A673 (cell line): ENCODE results near the gene IFNA1. TPM values are rescaled to one million over a fixed set of nuclear protein-coding genes. Genes with fewer than 3 reads are reported as not detected.

Source experiments
- BruUV-seq: library from RNA; stranded (reverse); fragments of 400-500 nt; replicated peaks from 2 replicates; lab custom pipeline; 2021; lab: Mats Ljungman, UMichigan
- CTCF ChIA-PET: fragments of 300-600 bp; sonication (Branson Sonifier 250); formaldehyde crosslinking; loops from one replicate; lab custom pipeline; 2022; ENCODE audit warnings: antibody characterized with exemption; lab: Charles Lee
- POLR2A ChIA-PET: fragments of 300-600 bp; sonication (Branson Sonifier 250); formaldehyde crosslinking; loops from one replicate; lab custom pipeline; 2022; ENCODE audit warnings: antibody characterized with exemption; ENCODE audit not compliant: low non-redundant PET; lab: Charles Lee
- DNase-seq: peaks from one replicate; pipeline ENCODE4 v3.0.0-alpha.2; 2015; ENCODE audit warnings: low spot score
- H3K27ac ChIP-seq: fragments of 200-600 bp; sonication (generic); 2 replicates; pipeline ENCODE4 v1.5.1; 2016; ENCODE audit warnings: mixed run types, low read depth, mild to moderate bottlenecking, mixed read lengths, antibody characterized with exemption, low read length; ENCODE audit not compliant: poor library complexity, severe bottlenecking
- H3K27me3 ChIP-seq: fragments of 200-600 bp; sonication (generic); replicated peaks from 2 replicates; pipeline ENCODE4 v1.6.1; 2017; ENCODE audit warnings: mixed run types, low read depth, mild to moderate bottlenecking, mixed read lengths, antibody characterized with exemption, low read length; ENCODE audit not compliant: insufficient read depth, poor library complexity
- H3K36me3 ChIP-seq: fragments of 200-600 bp; sonication (generic); 2 replicates; pipeline ENCODE4 v1.6.1; 2016; ENCODE audit warnings: mixed run types, mild to moderate bottlenecking, mixed read lengths, antibody characterized with exemption, low read length; ENCODE audit not compliant: insufficient read depth, poor library complexity, severe bottlenecking
- H3K4me1 ChIP-seq: fragments of 200-600 bp; sonication (generic); 2 replicates; pipeline ENCODE4 v1.6.1; 2017; ENCODE audit warnings: mixed run types, mild to moderate bottlenecking, mixed read lengths, antibody characterized with exemption, low read length; ENCODE audit not compliant: insufficient read depth, poor library complexity, severe bottlenecking
- H3K4me3 ChIP-seq: fragments of 200-600 bp; sonication (generic); 2 replicates; pipeline ENCODE4 v1.5.1; 2016; ENCODE audit warnings: low read depth, mixed run types, mild to moderate bottlenecking, mixed read lengths, low read length; ENCODE audit not compliant: poor library complexity, severe bottlenecking
- H3K9me3 ChIP-seq: fragments of 200-600 bp; sonication (generic); 2 replicates; pipeline ENCODE4 v1.6.1; 2016; ENCODE audit warnings: mixed run types, low read depth, mild to moderate bottlenecking, mixed read lengths, antibody characterized with exemption, low read length; ENCODE audit not compliant: poor library complexity, severe bottlenecking
- EZH2 ChIP-seq: fragments of 200-600 bp; sonication (generic); IDR thresholded peaks from 2 replicates; pipeline ENCODE4 v1.6.1; 2017; ENCODE audit warnings: borderline replicate concordance, low read depth, mild to moderate bottlenecking, mixed read lengths, antibody characterized with exemption, low read length; ENCODE audit not compliant: poor library complexity, severe bottlenecking
- intact Hi-C: fragments of 100-400 bp; cut with micrococcal nuclease; formaldehyde crosslinking; loops from one replicate; pipeline ENCODE4 v1.10.0; 2022; ENCODE audit not compliant: unreplicated experiment
- total RNA-seq: library from RNA; stranded (reverse); gene quantifications from 2 replicates; pipeline ENCODE4 v1.2.3, GENCODE V29; 2021
- TF ChIP-seq, protein P1 (sequence below): fragments of 300-800, 200-600 bp; sonication (generic); conservative IDR thresholded peaks from 2 replicates; pipeline ENCODE4 v1.5.1; 2017; ENCODE audit warnings: low read depth, mild to moderate bottlenecking, antibody characterized with exemption, low read length, moderate library complexity, mixed read lengths

The IFNA1 gene
- total RNA-seq, 1 experiment from 2014 or later = not detected

DNA sequence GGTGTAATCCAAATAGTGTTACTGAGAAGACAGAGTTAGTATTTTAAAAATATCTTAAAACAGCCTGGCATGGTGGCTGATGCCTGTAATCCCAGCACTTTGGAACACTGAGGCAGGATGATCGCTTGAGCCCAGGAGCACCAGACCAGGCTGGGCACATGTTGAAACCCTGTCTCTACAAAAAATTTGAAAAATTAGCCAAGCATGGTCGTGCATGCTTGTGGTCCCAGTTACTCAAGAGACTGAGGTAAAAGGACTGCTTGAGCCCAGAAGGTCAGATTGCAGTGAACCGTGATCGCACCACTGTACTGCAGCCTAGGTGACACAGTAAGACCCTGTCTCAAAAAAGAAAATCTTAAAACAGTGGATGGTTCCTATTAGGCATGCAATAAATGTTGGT is 12.4 kb downstream of the IFNA1 start:
- CTCF ChIA-PET = no interaction called here
- intact Hi-C loops = no loop called here
- Histone ChIP-seq H3K4me3 (no peak overlapping the region), H3K9me3 (no peaks in the 10 kb centered on the region), H3K27ac (no peak overlapping the region), H3K27me3 (no peaks in the 10 kb centered on the region), H3K36me3 (no peaks in the 10 kb centered on the region), H3K4me1 (no peaks in the 10 kb centered on the region)
- DNase-seq = no peak
- BruUV-seq = no TSS peak
- POLR2A ChIA-PET = no interaction called here
- TF ChIP-seq EZH2 = no peak
- TF ChIP-seq, protein P1, sequence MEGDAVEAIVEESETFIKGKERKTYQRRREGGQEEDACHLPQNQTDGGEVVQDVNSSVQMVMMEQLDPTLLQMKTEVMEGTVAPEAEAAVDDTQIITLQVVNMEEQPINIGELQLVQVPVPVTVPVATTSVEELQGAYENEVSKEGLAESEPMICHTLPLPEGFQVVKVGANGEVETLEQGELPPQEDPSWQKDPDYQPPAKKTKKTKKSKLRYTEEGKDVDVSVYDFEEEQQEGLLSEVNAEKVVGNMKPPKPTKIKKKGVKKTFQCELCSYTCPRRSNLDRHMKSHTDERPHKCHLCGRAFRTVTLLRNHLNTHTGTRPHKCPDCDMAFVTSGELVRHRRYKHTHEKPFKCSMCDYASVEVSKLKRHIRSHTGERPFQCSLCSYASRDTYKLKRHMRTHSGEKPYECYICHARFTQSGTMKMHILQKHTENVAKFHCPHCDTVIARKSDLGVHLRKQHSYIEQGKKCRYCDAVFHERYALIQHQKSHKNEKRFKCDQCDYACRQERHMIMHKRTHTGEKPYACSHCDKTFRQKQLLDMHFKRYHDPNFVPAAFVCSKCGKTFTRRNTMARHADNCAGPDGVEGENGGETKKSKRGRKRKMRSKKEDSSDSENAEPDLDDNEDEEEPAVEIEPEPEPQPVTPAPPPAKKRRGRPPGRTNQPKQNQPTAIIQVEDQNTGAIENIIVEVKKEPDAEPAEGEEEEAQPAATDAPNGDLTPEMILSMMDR = no peak

DNA sequence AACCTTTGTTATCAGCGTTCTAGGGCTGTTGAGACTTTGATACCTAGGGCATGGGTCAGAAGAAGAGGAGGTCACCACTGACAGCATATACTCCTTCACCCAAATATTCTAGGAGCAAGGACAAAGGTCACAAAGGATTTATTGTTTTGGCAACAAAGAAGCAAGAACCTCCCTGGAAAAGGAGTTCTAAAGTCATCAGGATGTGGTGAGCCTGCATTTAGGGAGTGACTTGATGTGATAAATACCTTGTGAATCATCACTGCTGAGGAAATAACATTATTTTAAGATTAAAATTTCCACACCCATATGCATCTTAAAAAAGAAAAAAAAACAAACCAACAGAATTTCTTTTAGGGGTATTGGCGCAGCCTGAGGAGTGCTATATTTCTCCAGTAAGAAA is 13.9 kb downstream of the IFNA1 start:
- H3K36me3 ChIP-seq = no peaks in the 10 kb centered on the region
- no TSS peak for BruUV-seq
- H3K27me3 ChIP-seq = no peaks in the 10 kb centered on the region
- POLR2A ChIA-PET = no interaction called here
- H3K4me1 ChIP-seq = no peaks in the 10 kb centered on the region
- no peak overlapping the region for H3K27ac ChIP-seq
- DNase-seq = no peak
- CTCF ChIA-PET = no interaction called here
- no peak overlapping the region for H3K4me3 ChIP-seq
- intact Hi-C loops = no loop called here
- no peak for TF ChIP-seq EZH2
- TF ChIP-seq, protein P1 = no peak
- H3K9me3 ChIP-seq = no peaks in the 10 kb centered on the region

DNA sequence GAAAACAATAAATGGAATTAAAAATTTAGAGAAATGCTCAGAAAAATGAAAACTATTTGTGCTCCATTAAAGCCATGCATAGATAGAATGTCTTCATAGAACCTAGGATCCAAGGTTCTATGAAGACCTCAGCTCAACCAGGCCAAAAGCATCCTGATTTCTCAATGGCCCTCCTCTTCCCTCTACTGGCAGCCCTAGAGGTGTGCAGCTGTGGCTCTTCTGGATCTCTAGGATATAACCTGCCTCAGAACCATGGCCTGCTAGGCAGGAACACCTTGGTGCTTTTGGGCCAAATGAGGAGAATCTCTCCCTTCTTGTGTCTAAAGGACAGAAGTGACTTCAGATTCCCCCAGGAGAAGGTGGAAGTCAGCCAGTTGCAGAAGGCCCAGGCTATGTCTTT is 15.1 kb downstream of the IFNA1 start:
- intact Hi-C loops = loop anchor here (5.0 kb wide), 1 partner anchor 138 kb away; no protein-coding TSS in a partner anchor
- TF ChIP-seq, protein P1 = peak; percentile 41
- no peak for TF ChIP-seq EZH2
- H3K27me3 ChIP-seq = no peaks in the 10 kb centered on the region
- H3K4me3 ChIP-seq = no peak overlapping the region
- DNase-seq = peak; percentile 1
- H3K4me1 ChIP-seq = no peaks in the 10 kb centered on the region
- no peaks in the 10 kb centered on the region for H3K36me3 ChIP-seq
- POLR2A ChIA-PET = no interaction called here
- CTCF ChIA-PET = interaction anchor here (0.6 kb wide), 2 partner anchors 129 to 137 kb away, joined by 3 to 9 read pairs; no protein-coding TSS in a partner anchor
- H3K9me3 ChIP-seq = no peaks in the 10 kb centered on the region
- no peak overlapping the region for H3K27ac ChIP-seq
- no TSS peak for BruUV-seq
